ENCODE measurements around the gene PTBP2.

PTBP2 gene

DNA sequence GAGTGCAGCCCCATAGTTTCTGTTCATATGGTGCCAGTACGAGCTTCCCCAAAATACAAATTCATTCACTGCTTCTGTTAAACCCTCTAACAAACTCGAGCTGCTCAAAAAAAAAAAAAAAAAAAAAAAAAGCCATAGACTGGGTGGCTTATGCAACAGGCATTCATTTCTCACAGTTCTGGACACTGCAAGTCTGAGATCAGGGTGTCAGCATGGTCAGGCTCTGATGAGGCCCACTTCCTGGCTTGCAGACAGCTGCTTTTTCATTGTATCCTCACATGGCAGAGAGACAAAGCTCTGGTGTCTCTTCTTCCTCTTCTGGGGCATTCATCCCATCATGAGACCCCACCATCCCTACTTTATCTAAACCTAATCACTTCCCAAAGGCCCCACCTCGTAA, 121.6 kb downstream of the PTBP2 start:
- TF ChIP-seq SIN3A (IDR thresholded peaks at IDR 0.05; ENCODE audit: borderline replicate concordance, insufficient read depth, low read length) (no peak), FOXP2 (optimal IDR thresholded peaks at IDR 0.05; ENCODE audit: borderline replicate concordance, extremely low read depth, extremely low read length, insufficient read depth) (no peak), POLR2AphosphoS5 (IDR thresholded peaks at IDR 0.05; ENCODE audit: low read depth, low read length) (no peak), TAF1 (IDR thresholded peaks at IDR 0.05; ENCODE audit: borderline replicate concordance, insufficient read depth, low read length) (no peak)
- TF ChIP-seq, protein P1, sequence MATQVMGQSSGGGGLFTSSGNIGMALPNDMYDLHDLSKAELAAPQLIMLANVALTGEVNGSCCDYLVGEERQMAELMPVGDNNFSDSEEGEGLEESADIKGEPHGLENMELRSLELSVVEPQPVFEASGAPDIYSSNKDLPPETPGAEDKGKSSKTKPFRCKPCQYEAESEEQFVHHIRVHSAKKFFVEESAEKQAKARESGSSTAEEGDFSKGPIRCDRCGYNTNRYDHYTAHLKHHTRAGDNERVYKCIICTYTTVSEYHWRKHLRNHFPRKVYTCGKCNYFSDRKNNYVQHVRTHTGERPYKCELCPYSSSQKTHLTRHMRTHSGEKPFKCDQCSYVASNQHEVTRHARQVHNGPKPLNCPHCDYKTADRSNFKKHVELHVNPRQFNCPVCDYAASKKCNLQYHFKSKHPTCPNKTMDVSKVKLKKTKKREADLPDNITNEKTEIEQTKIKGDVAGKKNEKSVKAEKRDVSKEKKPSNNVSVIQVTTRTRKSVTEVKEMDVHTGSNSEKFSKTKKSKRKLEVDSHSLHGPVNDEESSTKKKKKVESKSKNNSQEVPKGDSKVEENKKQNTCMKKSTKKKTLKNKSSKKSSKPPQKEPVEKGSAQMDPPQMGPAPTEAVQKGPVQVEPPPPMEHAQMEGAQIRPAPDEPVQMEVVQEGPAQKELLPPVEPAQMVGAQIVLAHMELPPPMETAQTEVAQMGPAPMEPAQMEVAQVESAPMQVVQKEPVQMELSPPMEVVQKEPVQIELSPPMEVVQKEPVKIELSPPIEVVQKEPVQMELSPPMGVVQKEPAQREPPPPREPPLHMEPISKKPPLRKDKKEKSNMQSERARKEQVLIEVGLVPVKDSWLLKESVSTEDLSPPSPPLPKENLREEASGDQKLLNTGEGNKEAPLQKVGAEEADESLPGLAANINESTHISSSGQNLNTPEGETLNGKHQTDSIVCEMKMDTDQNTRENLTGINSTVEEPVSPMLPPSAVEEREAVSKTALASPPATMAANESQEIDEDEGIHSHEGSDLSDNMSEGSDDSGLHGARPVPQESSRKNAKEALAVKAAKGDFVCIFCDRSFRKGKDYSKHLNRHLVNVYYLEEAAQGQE (IDR thresholded peaks at IDR 0.05; ENCODE audit: insufficient read depth in 1 of 2, low read depth in 2 of 2, low read length in 2 of 2): no peak

DNA sequence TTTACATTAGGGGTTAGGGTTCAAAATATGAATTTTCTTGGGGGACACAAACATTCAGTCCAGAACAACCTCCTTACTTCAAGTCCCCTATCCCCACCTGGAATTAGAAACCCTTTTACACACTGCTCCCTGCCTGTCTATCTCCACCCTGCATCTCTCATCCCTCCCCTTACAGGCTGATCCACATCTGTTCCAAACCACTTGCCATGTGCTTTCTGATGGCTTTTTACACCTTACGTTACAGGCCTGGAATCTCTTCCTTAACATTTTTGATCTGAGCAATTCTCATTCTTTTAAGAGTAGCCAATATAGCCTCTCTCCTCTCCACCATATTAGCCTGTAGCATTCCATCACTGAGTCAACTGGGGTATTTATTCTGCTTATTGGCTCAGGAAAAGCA, 122.0 kb downstream of the PTBP2 start:
- no peak for TF ChIP-seq SIN3A (IDR thresholded peaks at IDR 0.05; ENCODE audit: borderline replicate concordance, insufficient read depth, low read length)
- TF ChIP-seq, protein P1 (IDR thresholded peaks at IDR 0.05; ENCODE audit: insufficient read depth in 1 of 2, low read depth in 2 of 2, low read length in 2 of 2): no peak
- no peak for TF ChIP-seq POLR2AphosphoS5 (IDR thresholded peaks at IDR 0.05; ENCODE audit: low read depth, low read length)
- TF ChIP-seq FOXP2 (optimal IDR thresholded peaks at IDR 0.05; ENCODE audit: borderline replicate concordance, extremely low read depth, extremely low read length, insufficient read depth): no peak
- TF ChIP-seq TAF1 (IDR thresholded peaks at IDR 0.05; ENCODE audit: borderline replicate concordance, insufficient read depth, low read length): no peak

DNA sequence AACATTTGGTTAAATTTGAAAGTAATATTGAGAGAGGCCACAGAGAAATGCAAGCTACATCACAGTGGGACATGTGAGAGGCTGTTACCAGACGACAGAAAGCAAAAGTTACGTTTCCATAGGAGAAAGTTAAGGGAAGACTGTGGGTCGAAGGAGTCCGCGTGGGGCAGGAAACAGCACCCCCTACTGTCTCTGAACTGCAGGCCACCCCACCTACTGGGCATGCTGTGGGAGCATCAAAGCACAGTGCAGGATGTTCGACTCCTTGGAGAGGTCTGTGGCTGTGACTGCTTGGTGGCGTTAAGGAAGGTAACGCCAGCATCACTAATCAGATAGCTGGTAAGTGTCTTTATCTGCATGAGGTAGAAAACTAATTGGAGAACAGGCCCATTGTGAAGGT, 123.9 kb downstream of the PTBP2 start:
- TF ChIP-seq SIN3A (IDR thresholded peaks at IDR 0.05; ENCODE audit: borderline replicate concordance, insufficient read depth, low read length) (no peak), POLR2AphosphoS5 (IDR thresholded peaks at IDR 0.05; ENCODE audit: low read depth, low read length) (no peak), FOXP2 (optimal IDR thresholded peaks at IDR 0.05; ENCODE audit: borderline replicate concordance, extremely low read depth, extremely low read length, insufficient read depth) (no peak), TAF1 (IDR thresholded peaks at IDR 0.05; ENCODE audit: borderline replicate concordance, insufficient read depth, low read length) (no peak)
- TF ChIP-seq, protein P1 (IDR thresholded peaks at IDR 0.05; ENCODE audit: insufficient read depth in 1 of 2, low read depth in 2 of 2, low read length in 2 of 2): no peak

DNA sequence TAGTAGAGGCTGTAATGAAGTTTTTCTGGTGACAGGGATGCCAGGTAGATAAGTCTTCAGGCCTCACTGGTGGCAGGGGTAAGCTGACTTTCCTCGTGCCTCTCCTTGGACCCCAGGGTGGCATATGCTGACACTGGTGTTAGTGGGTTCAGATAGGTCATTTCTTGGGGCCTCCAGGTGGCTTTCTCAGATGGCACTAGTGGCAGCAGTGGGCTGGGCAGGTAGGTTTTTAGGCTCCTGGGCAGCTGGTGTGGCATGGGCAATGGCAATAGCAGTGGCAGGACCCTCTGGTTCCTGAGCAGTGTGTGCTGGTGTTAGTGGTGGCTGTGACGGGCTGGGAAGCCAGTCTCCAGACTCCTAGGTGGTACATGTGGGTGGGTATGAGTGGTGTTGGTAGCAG, 140.3 kb downstream of the PTBP2 start:
- TF ChIP-seq, protein P1 (IDR thresholded peaks at IDR 0.05; ENCODE audit: insufficient read depth in 1 of 2, low read depth in 2 of 2, low read length in 2 of 2): no peak
- TF ChIP-seq POLR2AphosphoS5 (IDR thresholded peaks at IDR 0.05; ENCODE audit: low read depth, low read length) (no peak), SIN3A (IDR thresholded peaks at IDR 0.05; ENCODE audit: borderline replicate concordance, insufficient read depth, low read length) (no peak), FOXP2 (optimal IDR thresholded peaks at IDR 0.05; ENCODE audit: borderline replicate concordance, extremely low read depth, extremely low read length, insufficient read depth) (no peak), TAF1 (IDR thresholded peaks at IDR 0.05; ENCODE audit: borderline replicate concordance, insufficient read depth, low read length) (no peak)

DNA sequence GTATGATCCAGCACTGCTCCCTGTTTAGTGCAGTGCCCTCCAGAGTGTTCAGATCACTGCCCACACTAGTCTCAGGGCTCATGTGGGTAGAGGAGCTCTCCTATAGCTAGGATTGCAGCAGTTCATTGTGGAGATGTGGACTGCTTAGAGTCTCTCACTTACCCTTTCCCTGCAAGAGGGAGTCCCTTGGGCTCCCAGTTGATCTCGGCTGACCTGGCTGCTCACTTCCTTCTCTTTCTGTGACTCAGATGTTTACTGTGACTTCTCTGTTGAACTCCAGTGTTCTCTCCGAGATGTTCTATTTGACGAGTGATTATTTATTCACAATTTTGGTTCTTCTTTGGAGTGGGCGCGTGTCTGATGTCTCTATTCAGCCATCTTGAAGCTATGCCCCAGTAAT, 141.9 kb downstream of the PTBP2 start:
- TF ChIP-seq, protein P1 (IDR thresholded peaks at IDR 0.05; ENCODE audit: insufficient read depth in 1 of 2, low read depth in 2 of 2, low read length in 2 of 2): no peak
- TF ChIP-seq POLR2AphosphoS5 (IDR thresholded peaks at IDR 0.05; ENCODE audit: low read depth, low read length) (no peak), TAF1 (IDR thresholded peaks at IDR 0.05; ENCODE audit: borderline replicate concordance, insufficient read depth, low read length) (no peak), SIN3A (IDR thresholded peaks at IDR 0.05; ENCODE audit: borderline replicate concordance, insufficient read depth, low read length) (no peak), FOXP2 (optimal IDR thresholded peaks at IDR 0.05; ENCODE audit: borderline replicate concordance, extremely low read depth, extremely low read length, insufficient read depth) (no peak)
